HFFc6 (cell line): ENCODE data around the gene MDFIC. TPM values are rescaled to one million over a fixed set of nuclear protein-coding genes. Genes with fewer than 3 reads are reported as not detected.

ENCODE experiments used
- DNase-seq: peaks from one replicate; pipeline ENCODE4 v3.0.0-alpha.2; 2018
- H3K27ac Mint-ChIP-seq: 2 replicates; pipeline ENCODE4 v1.8.0; 2020; ENCODE audit warnings: mild to moderate bottlenecking, mixed read lengths
- H3K27me3 Mint-ChIP-seq: 2 replicates; pipeline ENCODE4 v1.8.0; 2021; ENCODE audit warnings: mild to moderate bottlenecking, moderate library complexity, mixed read lengths; ENCODE audit not compliant: insufficient read depth
- H3K36me3 Mint-ChIP-seq: 2 replicates; pipeline ENCODE4 v1.8.0; 2021; ENCODE audit warnings: low read depth, mixed read lengths
- H3K4me1 Mint-ChIP-seq: 2 replicates; pipeline ENCODE4 v1.8.0; 2020; ENCODE audit warnings: low read depth, mixed read lengths
- H3K4me3 Mint-ChIP-seq: 2 replicates; pipeline ENCODE4 v1.8.0; 2020; ENCODE audit warnings: mild to moderate bottlenecking, moderate library complexity, mixed read lengths
- H3K9me3 Mint-ChIP-seq: 2 replicates; pipeline ENCODE4 v1.8.0; 2020; ENCODE audit warnings: mild to moderate bottlenecking, mixed read lengths
- CTCF ChIP-seq: fragments of 200-600 bp; sonication (generic); IDR thresholded peaks from 2 replicates; pipeline ENCODE4 v1.5.0; 2021; ENCODE audit warnings: antibody characterized with exemption, mild to moderate bottlenecking
- total RNA-seq, 6 experiments: library from RNA; stranded (reverse); fragmentation: NEBNext Ultra II Directional; extraction: Animal tissue kit (Norgen Biotek cat#: 25700); gene quantifications; 2 replicates in 1 of 6; 3 replicates in 5 of 6; pipeline ENCODE4 v1.2.3, GENCODE V29; 2021

Gene MDFIC
- total RNA-seq, 6 experiments from 2014 or later, result 33.3 to 57.9 (median 45.5) TPM

- no peaks in the 10 kb centered on the region for H3K27me3 Mint-ChIP-seq
- TF ChIP-seq CTCF, result no peak
- no peaks in the 10 kb centered on the region for H3K9me3 Mint-ChIP-seq
- peaks cover 25% of the 10 kb centered on the region for H3K36me3 Mint-ChIP-seq
- peaks cover 19% of the 10 kb centered on the region for H3K4me1 Mint-ChIP-seq
- no peak overlapping the region for H3K4me3 Mint-ChIP-seq
- DNase-seq, result no peak
- no peak overlapping the region for H3K27ac Mint-ChIP-seq
Observed at GRCh38 chr7:114952296-114952695, 30.4 kb downstream of the MDFIC start.

- no peak overlapping the region for H3K4me3 Mint-ChIP-seq
- H3K27ac Mint-ChIP-seq, result no peak overlapping the region
- H3K36me3 Mint-ChIP-seq, result peaks cover 16% of the 10 kb centered on the region
- DNase-seq, result no peak
- peak; percentile 54 for TF ChIP-seq CTCF
- H3K4me1 Mint-ChIP-seq, result peaks cover 16% of the 10 kb centered on the region
- H3K9me3 Mint-ChIP-seq, result no peaks in the 10 kb centered on the region
- no peaks in the 10 kb centered on the region for H3K27me3 Mint-ChIP-seq
Observed at GRCh38 chr7:114953724-114954123, 31.8 kb downstream of the MDFIC start.

- H3K4me1 Mint-ChIP-seq, result peaks cover 12% of the 10 kb centered on the region; the same call in 1 of the 2 replicates
- no peak overlapping the region for H3K4me3 Mint-ChIP-seq
- no peaks in the 10 kb centered on the region for H3K9me3 Mint-ChIP-seq
- no peak overlapping the region for H3K27ac Mint-ChIP-seq
- TF ChIP-seq CTCF, result no peak
- no peaks in the 10 kb centered on the region for H3K27me3 Mint-ChIP-seq
- no peak for DNase-seq
- peaks cover 12% of the 10 kb centered on the region for H3K36me3 Mint-ChIP-seq
Observed at GRCh38 chr7:114956702-114957101, 34.8 kb downstream of the MDFIC start.

GRCh38 chr7:114957444-114957843 lies 35.5 kb downstream of the MDFIC start:
- Mint-ChIP-seq H3K27me3 (no peaks in the 10 kb centered on the region), H3K9me3 (no peaks in the 10 kb centered on the region), H3K27ac (no peak overlapping the region), H3K36me3 (peaks cover 12% of the 10 kb centered on the region), H3K4me3 (no peak overlapping the region), H3K4me1 (peaks cover 12% of the 10 kb centered on the region; the same call in 1 of the 2 replicates)
- no peak for TF ChIP-seq CTCF
- no peak for DNase-seq

- no peak overlapping the region for H3K27ac Mint-ChIP-seq
- no peaks in the 10 kb centered on the region for H3K9me3 Mint-ChIP-seq
- H3K4me3 Mint-ChIP-seq, result no peak overlapping the region
- H3K4me1 Mint-ChIP-seq, result peaks cover 12% of the 10 kb centered on the region; the same call in 1 of the 2 replicates
- no peaks in the 10 kb centered on the region for H3K27me3 Mint-ChIP-seq
- no peak for DNase-seq
- no peak for TF ChIP-seq CTCF
- H3K36me3 Mint-ChIP-seq, result peaks cover 13% of the 10 kb centered on the region
Observed at GRCh38 chr7:114959931-114960330, 38.0 kb downstream of the MDFIC start.

GRCh38 chr7:114962441-114962840 lies 40.5 kb downstream of the MDFIC start:
- no peak for DNase-seq
- peaks cover 12% of the 10 kb centered on the region; the same call in 1 of the 2 replicates for H3K4me1 Mint-ChIP-seq
- no peaks in the 10 kb centered on the region for H3K27me3 Mint-ChIP-seq
- no peaks in the 10 kb centered on the region for H3K9me3 Mint-ChIP-seq
- peaks cover 27% of the 10 kb centered on the region for H3K36me3 Mint-ChIP-seq
- no peak overlapping the region for H3K27ac Mint-ChIP-seq
- H3K4me3 Mint-ChIP-seq, result no peak overlapping the region
- no peak for TF ChIP-seq CTCF
